Duodenal mucosa (tissue), 2 donors: ENCODE measurements around the gene RNASEL.

Experiments
- H3K27ac ChIP-seq: one replicate; pipeline ENCODE4 v1.7.0; 2013; ENCODE audit warnings: low read depth, low read length
- H3K27me3 ChIP-seq, 2 donors: one replicate each; pipeline ENCODE4 v1.7.0; 2013; ENCODE audit warnings: low read length in 2 of 2, control low read depth in 1 of 2; ENCODE audit not compliant: insufficient read depth in 2 of 2, control insufficient read depth in 1 of 2
- H3K36me3 ChIP-seq, 2 donors: one replicate each; pipeline ENCODE4 v1.7.0; 2013; ENCODE audit warnings: low read length in 2 of 2, control low read depth in 1 of 2; ENCODE audit not compliant: insufficient read depth in 2 of 2, control insufficient read depth in 1 of 2
- H3K4me1 ChIP-seq, 2 donors: one replicate each; pipeline ENCODE4 v1.7.0; 2013; ENCODE audit warnings: low read length in 2 of 2, control low read depth in 1 of 2; ENCODE audit not compliant: insufficient read depth in 2 of 2, control insufficient read depth in 1 of 2
- H3K4me3 ChIP-seq, 2 donors: one replicate each; pipeline ENCODE4 v1.7.0; 2013; ENCODE audit warnings: low read length in 2 of 2, low read depth in 1 of 2
- H3K9ac ChIP-seq, 2 donors: one replicate each; pipeline ENCODE4 v1.7.0; 2013; ENCODE audit warnings: low read length in 2 of 2, low read depth in 1 of 2
- H3K9me3 ChIP-seq, 2 donors: one replicate each; pipeline ENCODE4 v1.7.0; 2013; ENCODE audit warnings: low read length in 2 of 2, control low read depth in 1 of 2; ENCODE audit not compliant: control insufficient read depth in 1 of 2

The RNASEL gene

DNA sequence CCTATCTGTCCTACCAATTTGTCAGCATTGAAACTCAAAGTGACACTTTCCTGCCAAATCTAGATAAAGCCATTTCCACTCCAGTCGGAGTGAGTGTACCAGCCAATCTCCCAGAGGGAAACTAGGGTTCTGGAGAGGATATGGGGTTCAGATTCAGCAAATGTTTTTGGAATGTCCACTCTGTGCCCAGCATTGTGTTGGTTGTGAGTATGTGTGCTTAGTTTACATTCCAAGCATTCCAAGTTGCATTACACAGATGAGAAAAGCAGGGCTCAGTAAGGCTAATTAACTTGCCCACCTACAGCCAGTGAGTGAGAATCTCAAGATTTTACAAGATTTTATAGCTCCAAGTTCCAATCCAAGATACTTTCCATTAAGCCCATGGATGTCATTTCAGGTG, 41.5 kb upstream of the RNASEL start:
- H3K4me3 ChIP-seq = no peak overlapping the region
- peaks cover 0 to 13% of the 10 kb centered on the region in 2 donors for H3K4me1 ChIP-seq
- no peaks in the 10 kb centered on the region for H3K9me3 ChIP-seq
- H3K9ac ChIP-seq = no peak overlapping the region
- H3K27me3 ChIP-seq = no peaks in the 10 kb centered on the region
- no peak overlapping the region for H3K27ac ChIP-seq
- no peaks in the 10 kb centered on the region for H3K36me3 ChIP-seq

DNA sequence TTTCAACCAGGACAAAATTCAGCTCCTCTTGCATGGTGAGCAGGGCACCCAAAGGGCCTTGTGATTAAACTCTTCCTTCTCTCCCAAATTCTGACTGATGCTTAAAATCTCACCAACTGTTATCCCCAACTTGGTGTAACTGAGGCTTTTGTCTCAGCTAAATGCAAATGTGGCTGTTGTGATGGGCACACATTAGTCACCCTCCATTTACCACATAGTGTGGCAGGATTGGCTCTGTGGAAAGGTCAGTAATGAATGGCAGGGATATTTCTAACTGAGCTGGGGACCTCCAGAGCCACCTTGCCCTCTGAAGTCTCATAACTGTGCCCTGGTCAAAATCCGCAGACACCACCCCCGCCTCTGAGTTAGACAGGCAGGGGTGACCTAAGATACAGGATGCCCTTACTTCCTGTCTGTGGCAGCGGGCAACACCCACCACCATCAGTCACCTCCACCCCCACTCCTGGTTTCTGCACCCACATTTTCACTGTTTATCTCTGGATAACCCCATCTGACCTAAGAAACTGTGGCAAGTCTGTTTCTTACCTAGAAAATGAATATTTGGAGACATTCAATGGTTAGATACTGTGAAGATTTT, 40.5 kb upstream of the RNASEL start:
- Histone ChIP-seq H3K27ac (no peak overlapping the region), H3K4me3 (no peak overlapping the region)

GRCh38 chr1:182629080-182629479, 40.0 kb upstream of the RNASEL start:
- no peaks in the 10 kb centered on the region for H3K9me3 ChIP-seq
- H3K27me3 ChIP-seq = no peaks in the 10 kb centered on the region
- no peak overlapping the region for H3K4me3 ChIP-seq
- peaks cover 0 to 13% of the 10 kb centered on the region in 2 donors for H3K4me1 ChIP-seq
- no peak overlapping the region for H3K27ac ChIP-seq
- no peak overlapping the region for H3K9ac ChIP-seq
- no peaks in the 10 kb centered on the region for H3K36me3 ChIP-seq

More for the DNA sequence above, 40.5 kb upstream of the RNASEL start:
- Histone ChIP-seq H3K27me3 (no peaks in the 10 kb centered on the region), H3K36me3 (no peaks in the 10 kb centered on the region), H3K9ac (no peak overlapping the region), H3K4me1 (peaks cover 0 to 13% of the 10 kb centered on the region in 2 donors), H3K9me3 (no peaks in the 10 kb centered on the region)

DNA sequence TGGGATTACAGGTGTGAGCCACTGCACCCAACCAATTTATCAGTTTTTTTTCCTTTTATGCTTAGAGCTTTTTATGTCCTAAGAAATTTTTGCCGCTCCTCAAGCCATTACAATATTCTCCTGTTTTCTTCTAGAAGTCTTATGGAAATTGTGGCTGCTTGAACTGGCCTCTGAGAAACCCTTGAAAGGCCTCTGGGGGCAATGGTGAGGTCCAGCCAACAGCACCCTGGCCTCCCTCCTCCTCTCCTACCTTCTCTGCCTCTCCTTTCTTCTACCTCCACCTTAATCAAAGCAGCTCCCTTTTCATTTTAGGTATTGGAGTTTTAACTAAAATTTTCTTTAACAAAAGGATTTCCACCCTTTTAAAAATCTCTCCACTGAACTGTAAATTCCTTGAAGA, 39.6 kb upstream of the RNASEL start:
- Histone ChIP-seq H3K4me3 (no peak overlapping the region), H3K36me3 (no peaks in the 10 kb centered on the region), H3K4me1 (peaks cover 0 to 13% of the 10 kb centered on the region in 2 donors), H3K27ac (no peak overlapping the region), H3K27me3 (no peaks in the 10 kb centered on the region), H3K9ac (no peak overlapping the region), H3K9me3 (no peaks in the 10 kb centered on the region)

DNA sequence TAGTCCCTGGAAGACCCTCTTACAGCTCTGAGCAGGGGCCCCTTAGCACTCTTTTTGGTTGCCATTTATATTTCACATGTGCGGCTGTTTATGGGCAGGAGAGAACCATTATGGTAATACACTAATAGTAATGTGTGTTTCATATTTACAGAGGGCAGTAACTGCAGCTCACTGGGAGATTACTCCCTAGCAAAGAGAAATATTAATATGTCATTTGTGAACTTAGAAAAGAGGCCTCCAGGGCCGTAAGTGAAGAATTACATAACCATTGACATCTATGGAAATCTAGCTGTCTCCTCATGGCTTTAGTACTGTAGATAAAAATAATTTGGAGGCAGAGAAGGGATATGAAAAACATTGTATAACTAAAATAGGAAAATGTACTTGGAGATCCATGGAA, 38.6 kb upstream of the RNASEL start:
- Histone ChIP-seq H3K4me3 (no peak overlapping the region), H3K27ac (no peak overlapping the region), H3K4me1 (peaks cover 0 to 8% of the 10 kb centered on the region in 2 donors), H3K27me3 (no peaks in the 10 kb centered on the region), H3K36me3 (no peaks in the 10 kb centered on the region), H3K9me3 (no peaks in the 10 kb centered on the region), H3K9ac (no peak overlapping the region)

- H3K4me1 ChIP-seq = peaks cover 0 to 8% of the 10 kb centered on the region in 2 donors
- no peaks in the 10 kb centered on the region for H3K9me3 ChIP-seq
- H3K9ac ChIP-seq = no peak overlapping the region
- H3K4me3 ChIP-seq = no peak overlapping the region
- no peak overlapping the region for H3K27ac ChIP-seq
- H3K36me3 ChIP-seq = no peaks in the 10 kb centered on the region
- no peaks in the 10 kb centered on the region for H3K27me3 ChIP-seq
Measured at GRCh38 chr1:182626527-182626926, 37.5 kb upstream of the RNASEL start.

DNA sequence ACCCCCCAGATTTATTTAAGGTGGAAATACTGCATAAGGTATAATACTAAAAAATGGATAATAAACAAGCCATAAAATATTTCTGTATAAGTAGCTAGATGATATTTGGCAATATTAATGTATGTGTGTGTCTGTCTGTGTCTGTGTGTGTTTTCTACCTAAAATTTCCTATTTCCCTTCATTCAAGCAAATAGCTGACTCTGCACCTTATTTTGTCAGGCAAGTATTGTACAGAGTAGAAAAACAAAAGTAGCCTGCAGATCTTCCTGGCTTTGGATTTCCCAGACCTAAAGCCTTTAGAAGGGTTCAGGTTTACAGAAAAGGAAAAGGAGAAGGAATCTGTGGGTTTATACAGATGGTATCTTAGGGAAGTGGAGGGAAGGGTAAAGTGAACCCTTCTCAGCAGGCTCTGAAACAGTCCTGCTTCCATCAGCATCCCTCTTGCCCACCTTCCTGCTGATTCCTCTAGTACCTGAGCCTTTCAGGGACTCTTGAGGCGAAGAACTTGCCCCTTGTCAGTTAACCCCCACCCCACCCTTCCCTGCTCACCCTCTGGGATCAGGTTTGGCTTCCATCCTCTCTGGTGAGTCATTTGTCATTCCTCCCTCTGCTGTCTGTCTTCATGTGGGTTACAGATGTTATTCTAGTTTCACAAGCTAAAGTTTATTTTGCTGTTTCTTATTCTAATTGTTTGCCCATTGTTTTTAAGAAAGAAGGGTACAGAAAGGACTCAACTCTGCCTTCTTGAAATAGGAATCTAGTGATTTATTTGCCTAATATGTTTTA, 36.9 kb upstream of the RNASEL start:
- no peaks in the 10 kb centered on the region for H3K36me3 ChIP-seq

GRCh38 chr1:182625024-182625423, 36.0 kb upstream of the RNASEL start:
- H3K4me3 ChIP-seq = no peak overlapping the region
- H3K27me3 ChIP-seq = no peaks in the 10 kb centered on the region
- no peak overlapping the region for H3K9ac ChIP-seq
- H3K4me1 ChIP-seq = no peaks in the 10 kb centered on the region
- H3K27ac ChIP-seq = no peak overlapping the region
- H3K9me3 ChIP-seq = no peaks in the 10 kb centered on the region
- no peaks in the 10 kb centered on the region for H3K36me3 ChIP-seq

More for the DNA sequence above, 36.9 kb upstream of the RNASEL start:
- H3K4me3 ChIP-seq = no peak overlapping the region
- H3K27ac ChIP-seq = no peak overlapping the region
- H3K4me1 ChIP-seq = peaks cover 0 to 3% of the 10 kb centered on the region in 2 donors
- H3K27me3 ChIP-seq = no peaks in the 10 kb centered on the region
- no peaks in the 10 kb centered on the region for H3K9me3 ChIP-seq
- no peak overlapping the region for H3K9ac ChIP-seq

GRCh38 chr1:182624577-182624976, 35.5 kb upstream of the RNASEL start:
- Histone ChIP-seq H3K4me3 (no peak overlapping the region), H3K4me1 (no peaks in the 10 kb centered on the region), H3K27me3 (no peaks in the 10 kb centered on the region), H3K9me3 (no peaks in the 10 kb centered on the region), H3K27ac (no peak overlapping the region), H3K9ac (no peak overlapping the region), H3K36me3 (no peaks in the 10 kb centered on the region)

- no peaks in the 10 kb centered on the region for H3K9me3 ChIP-seq
- no peak overlapping the region for H3K4me3 ChIP-seq
- H3K27me3 ChIP-seq = no peaks in the 10 kb centered on the region
- no peaks in the 10 kb centered on the region for H3K4me1 ChIP-seq
- H3K9ac ChIP-seq = no peak overlapping the region
- H3K27ac ChIP-seq = no peak overlapping the region
- H3K36me3 ChIP-seq = no peaks in the 10 kb centered on the region
Measured at GRCh38 chr1:182622901-182623528, 34.0 kb upstream of the RNASEL start.
